Neural cell (in vitro differentiated cells): ENCODE results near the gene GGA2.

Experiments used
- EP300 ChIP-seq: fragments of 450-650 bp; conservative IDR thresholded peaks from 2 replicates; pipeline ENCODE4 v1.6.1; 2014; ENCODE audit warnings: antibody characterized with exemption, mild to moderate bottlenecking, moderate library complexity; ENCODE audit not compliant: poor library complexity, severe bottlenecking
- EZH2 ChIP-seq: fragments of 200-600, 300-800 bp; shearing (Covaris generic), sonication (generic); IDR thresholded peaks from 2 replicates; pipeline ENCODE4 v1.6.1; 2014; ENCODE audit warnings: antibody characterized with exemption, low read length, borderline replicate concordance, mild to moderate bottlenecking; ENCODE audit not compliant: insufficient read depth, poor library complexity, severe bottlenecking
- MXI1 ChIP-seq: fragments of 450-650 bp; conservative IDR thresholded peaks from 2 replicates; pipeline ENCODE4 v1.6.1; 2014; ENCODE audit warnings: antibody characterized with exemption, mild to moderate bottlenecking; ENCODE audit not compliant: poor library complexity, severe bottlenecking
- POLR2AphosphoS5 ChIP-seq: IDR thresholded peaks from 2 replicates; pipeline ENCODE4 v1.6.1; 2012
- RAD21 ChIP-seq: fragments of 450-650 bp; conservative IDR thresholded peaks from 2 replicates; pipeline ENCODE4 v1.6.1; 2014; ENCODE audit warnings: antibody characterized with exemption, mild to moderate bottlenecking, moderate library complexity
- REST ChIP-seq: IDR thresholded peaks from 2 replicates; pipeline ENCODE4 v1.6.1; 2012; ENCODE audit warnings: borderline replicate concordance
- SMC3 ChIP-seq: fragments of 450-650 bp; conservative IDR thresholded peaks from 2 replicates; pipeline ENCODE4 v1.6.1; 2014; ENCODE audit warnings: antibody characterized with exemption, mild to moderate bottlenecking, moderate library complexity; ENCODE audit not compliant: poor library complexity
- TAF1 ChIP-seq: IDR thresholded peaks from 2 replicates; pipeline ENCODE4 v1.6.1; 2012; ENCODE audit warnings: low read depth
- TF ChIP-seq, protein P1 (sequence below): fragments of 450-650 bp; IDR thresholded peaks from 2 replicates; pipeline ENCODE4 v1.5.1; 2014; ENCODE audit warnings: antibody characterized with exemption, mild to moderate bottlenecking, moderate library complexity; ENCODE audit not compliant: poor library complexity, severe bottlenecking

GRCh38 chr16:23453338-23454052 is 56.8 kb downstream of the GGA2 start:
- TF ChIP-seq EZH2 (no peak), EP300 (no peak), TAF1 (no peak), MXI1 (no peak), POLR2AphosphoS5 (no peak), RAD21 (no peak), REST (no peak), SMC3 (no peak)
- TF ChIP-seq, protein P1, sequence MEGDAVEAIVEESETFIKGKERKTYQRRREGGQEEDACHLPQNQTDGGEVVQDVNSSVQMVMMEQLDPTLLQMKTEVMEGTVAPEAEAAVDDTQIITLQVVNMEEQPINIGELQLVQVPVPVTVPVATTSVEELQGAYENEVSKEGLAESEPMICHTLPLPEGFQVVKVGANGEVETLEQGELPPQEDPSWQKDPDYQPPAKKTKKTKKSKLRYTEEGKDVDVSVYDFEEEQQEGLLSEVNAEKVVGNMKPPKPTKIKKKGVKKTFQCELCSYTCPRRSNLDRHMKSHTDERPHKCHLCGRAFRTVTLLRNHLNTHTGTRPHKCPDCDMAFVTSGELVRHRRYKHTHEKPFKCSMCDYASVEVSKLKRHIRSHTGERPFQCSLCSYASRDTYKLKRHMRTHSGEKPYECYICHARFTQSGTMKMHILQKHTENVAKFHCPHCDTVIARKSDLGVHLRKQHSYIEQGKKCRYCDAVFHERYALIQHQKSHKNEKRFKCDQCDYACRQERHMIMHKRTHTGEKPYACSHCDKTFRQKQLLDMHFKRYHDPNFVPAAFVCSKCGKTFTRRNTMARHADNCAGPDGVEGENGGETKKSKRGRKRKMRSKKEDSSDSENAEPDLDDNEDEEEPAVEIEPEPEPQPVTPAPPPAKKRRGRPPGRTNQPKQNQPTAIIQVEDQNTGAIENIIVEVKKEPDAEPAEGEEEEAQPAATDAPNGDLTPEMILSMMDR = no peak
